ENCODE measurements around the gene PKP2. TPM values are rescaled to one million over a fixed set of nuclear protein-coding genes. Genes with fewer than 3 reads are reported as not detected.

The PKP2 gene
- total and polyA plus RNA-seq, 2 of the 4 experiments (the other 2 are of a cell fraction) = 0.10 to 0.18 TPM

GRCh38 chr12:32839828-32840227 is 56.7 kb downstream of the PKP2 start:
- dilution Hi-C loops (cut with HindIII; ENCODE audit: low sequenced_read_pairs, unreplicated experiment) = no loop called here
- ChIA-PET CTCF (no interaction called here), POLR2A (ENCODE audit: unreplicated experiment) (no interaction called here)
- Histone ChIP-seq H3K4me1 (ENCODE audit: control insufficient read depth, insufficient read depth, low read length) (no peaks in the 10 kb centered on the region), H2BK120ac (ENCODE audit: low read depth, low read length) (no peak overlapping the region), H2AK9ac (replicated peaks; ENCODE audit: low read depth, low read length, poor library complexity) (no peak overlapping the region), H3K4me3 (ENCODE audit: insufficient read depth, low read depth, low read length) (no peak overlapping the region), H3K9me3 (ENCODE audit: control insufficient read depth, insufficient read depth, low read length) (0 out of 2 replicates have a peak, but pooled peaks cover 1% of the 10 kb centered on the region), H2AK5ac (ENCODE audit: low read depth, low read length) (no peak overlapping the region), H2BK20ac (ENCODE audit: low read depth, low read length) (no peak overlapping the region), H3K36me3 (ENCODE audit: control insufficient read depth, insufficient read depth, low read length) (no peaks in the 10 kb centered on the region), H3K4me2 (ENCODE audit: low read depth, low read length) (no peak overlapping the region), H3K23ac (ENCODE audit: low read depth, low read length) (no peak overlapping the region), H3K27ac (ENCODE audit: insufficient read depth, low read length) (no peak overlapping the region), H2BK5ac (ENCODE audit: low read depth, low read length, poor library complexity, severe bottlenecking) (no peak overlapping the region), H3K56ac (ENCODE audit: extremely low read depth, insufficient read depth, low read length) (no peak overlapping the region), H4K5ac (ENCODE audit: low read depth, low read length) (no peak overlapping the region), H3K14ac (replicated peaks; ENCODE audit: low read depth, low read length) (no peak overlapping the region), H4K20me1 (ENCODE audit: insufficient read depth, low read length) (no peaks in the 10 kb centered on the region), H4K8ac (ENCODE audit: low read depth in 2 of 2, low read length in 2 of 2) (no peak overlapping the region), H3K9me1 (ENCODE audit: insufficient read depth, low read length) (no peaks in the 10 kb centered on the region), H3K9ac (ENCODE audit: low read depth, low read length) (no peak overlapping the region), H2AFZ (replicated peaks; ENCODE audit: low read length, poor library complexity) (no peak overlapping the region), H3K4ac (ENCODE audit: low read depth, low read length) (no peak overlapping the region), H3K18ac (ENCODE audit: low read depth, low read length) (no peak overlapping the region), H3K79me1 (ENCODE audit: low read depth in 1 of 2, low read length in 2 of 2) (no peaks in the 10 kb centered on the region), H3K27me3 (ENCODE audit: control insufficient read depth, insufficient read depth, low read length) (no peaks in the 10 kb centered on the region), H4K91ac (ENCODE audit: insufficient read depth, low read depth, low read length) (no peak overlapping the region), H2BK15ac (ENCODE audit: low read depth, low read length) (no peak overlapping the region)
- in situ Hi-C loops (cut with MboI; ENCODE audit: low sequenced_read_pairs) = no loop called here
- ATAC-seq (ENCODE audit: low read depth) = no peak
- 13% methylated on average over 1 of the region's 4 CpGs; no CpG with 5 or more reads in 1 of the 2 experiments for WGBS, 2 experiments (ENCODE audit: extremely low coverage in 2 of 2, insufficient read length in 1 of 2)
- no peak for DNase-seq
- TF ChIP-seq CHD1 (IDR thresholded peaks at IDR 0.05; ENCODE audit: low read depth, low read length) = no peak
- TF ChIP-seq BHLHE40 (IDR thresholded peaks at IDR 0.05; ENCODE audit: low read depth, low read length) = no peak
- no peak for TF ChIP-seq POLR2A (IDR thresholded peaks at IDR 0.05; ENCODE audit: low read depth, low read length)
- no peak for TF ChIP-seq CTCF (conservative IDR thresholded peaks at IDR 0.05; ENCODE audit: low read depth, low read length)
- TF ChIP-seq, protein P1, sequence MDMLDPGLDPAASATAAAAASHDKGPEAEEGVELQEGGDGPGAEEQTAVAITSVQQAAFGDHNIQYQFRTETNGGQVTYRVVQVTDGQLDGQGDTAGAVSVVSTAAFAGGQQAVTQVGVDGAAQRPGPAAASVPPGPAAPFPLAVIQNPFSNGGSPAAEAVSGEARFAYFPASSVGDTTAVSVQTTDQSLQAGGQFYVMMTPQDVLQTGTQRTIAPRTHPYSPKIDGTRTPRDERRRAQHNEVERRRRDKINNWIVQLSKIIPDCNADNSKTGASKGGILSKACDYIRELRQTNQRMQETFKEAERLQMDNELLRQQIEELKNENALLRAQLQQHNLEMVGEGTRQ (IDR thresholded peaks at IDR 0.05; ENCODE audit: low read depth, low read length) = no peak
- TF ChIP-seq MXI1 (IDR thresholded peaks at IDR 0.05; ENCODE audit: borderline replicate concordance, low read depth, low read length) = no peak
- no peak for TF ChIP-seq NFE2L2 (IDR thresholded peaks at IDR 0.05; ENCODE audit: low read depth, low read length)
- TF ChIP-seq RFX5 (IDR thresholded peaks at IDR 0.05; ENCODE audit: low read depth, low read length) = no peak
- no TSS peak for BruUV-seq (replicated peaks)
- intact Hi-C loops (cut with micrococcal nuclease) = no loop called here
